ENCODE results near the gene PHF12.

- TF ChIP-seq REST (IDR thresholded peaks at IDR 0.05) = no peak
- no peak for TF ChIP-seq ZC3H11A (IDR thresholded peaks at IDR 0.05)
- no peak for TF ChIP-seq CTCF (IDR thresholded peaks at IDR 0.05)
- no peak for TF ChIP-seq BHLHE40 (IDR thresholded peaks at IDR 0.05; ENCODE audit: low read depth, low read length)
- no peak for TF ChIP-seq SMC3 (IDR thresholded peaks at IDR 0.05)
- TF ChIP-seq PBX3 (IDR thresholded peaks at IDR 0.05) = no peak
- no peak for TF ChIP-seq CBX2 (IDR thresholded peaks at IDR 0.05; ENCODE audit: borderline replicate concordance, low read depth)
- no peak for TF ChIP-seq SREBF2 (IDR thresholded peaks at IDR 0.05)
- no peak for TF ChIP-seq RARB (CRISPR knock-in tag; IDR thresholded peaks at IDR 0.05)
- no peak for TF ChIP-seq POLR2A (IDR thresholded peaks at IDR 0.05; ENCODE audit: low read length)
- no peak for TF ChIP-seq JUN (IDR thresholded peaks at IDR 0.05)
- no peak for TF ChIP-seq KDM1A (IDR thresholded peaks at IDR 0.05; ENCODE audit: low read depth)
- no peak for TF ChIP-seq RAD21 (conservative IDR thresholded peaks at IDR 0.05 in 1 of 2, IDR thresholded peaks at IDR 0.05 in 1 of 2)
- no peak for TF ChIP-seq CHD2 (IDR thresholded peaks at IDR 0.05; ENCODE audit: low read length, partially characterized antibody)
Measured at GRCh38 chr17:28896491-28896883, 54.8 kb downstream of the PHF12 start.

Data from A549 (cell line).